B cell (primary cell): Measurements from ENCODE around the gene CFAP74. TPM values are rescaled to one million over a fixed set of nuclear protein-coding genes. Genes with fewer than 3 reads are reported as not detected.
"Not testable (repeated sequence)": the region's sequence is repeated elsewhere in the genome, so short reads cannot be mapped to it uniquely, and the experiment has no call there.

ENCODE experiments used
- ATAC-seq: fragments of 200-7000 bp; cut with Tn5 transposase; one replicate; pipeline ENCODE4 v1.10.0; 2021; ENCODE audit warnings: low read depth, mild to moderate bottlenecking, moderate number of reproducible peaks, moderate library complexity
- CTCF ChIA-PET: fragments of 350-600 bp; sonication (Branson Sonifier 250); formaldehyde crosslinking; loops from one replicate; lab custom pipeline; 2021; ENCODE audit warnings: antibody characterized with exemption, inconsistent platforms; lab: Charles Lee
- POLR2A ChIA-PET: fragments of 350-600 bp; sonication (Branson Sonifier 250); formaldehyde crosslinking; loops from one replicate; lab custom pipeline; 2021; ENCODE audit warnings: antibody characterized with exemption; lab: Charles Lee
- DNase-seq: peaks from one replicate; pipeline ENCODE4 v3.0.0; 2013
- H2AFZ ChIP-seq: 2 replicates; pipeline ENCODE4 v1.6.1; 2012; ENCODE audit warnings: mild to moderate bottlenecking, low read depth, low read length; ENCODE audit not compliant: insufficient read depth, poor library complexity, severe bottlenecking
- H3K27ac ChIP-seq, 2 donors: 1 replicate in 1 of 2; 2 replicates in 1 of 2; pipeline ENCODE4 v1.5.1; 2012 to 2013; ENCODE audit warnings: low read length in 2 of 2, mild to moderate bottlenecking in 2 of 2, moderate library complexity in 1 of 2
- H3K27me3 ChIP-seq, 4 experiments: fragments of 200-600 bp in 1 of 4; sonication (generic) in 1 of 4; replicated peaks in 1 of 4; 1 replicate in 2 of 4; 2 replicates in 2 of 4; pipeline versions ENCODE4 v1.6.1 to v1.7.0; 2013 to 2016; ENCODE audit warnings: low read length in 3 of 4, mild to moderate bottlenecking in 2 of 4, mixed read lengths in 1 of 4, moderate library complexity in 1 of 4; ENCODE audit not compliant: insufficient read depth in 4 of 4, control insufficient read depth in 3 of 4; ENCODE audit errors: control extremely low read depth in 1 of 4
- H3K36me3 ChIP-seq, 2 experiments: replicated peaks in 1 of 2; 1 replicate in 1 of 2; 2 replicates in 1 of 2; pipeline versions ENCODE4 v1.6.1 to v1.7.1; 2013; ENCODE audit warnings: low read length in 1 of 2; ENCODE audit not compliant: insufficient read depth in 2 of 2, control insufficient read depth in 1 of 2; ENCODE audit errors: control extremely low read depth in 1 of 2, extremely low read depth in 1 of 2
- H3K4me1 ChIP-seq, 2 donors: fragments of 200-600 bp in 1 of 2; sonication (generic) in 1 of 2; 1 replicate in 1 of 2; 2 replicates in 1 of 2; pipeline versions ENCODE4 v1.5.1 to v1.6.1; 2013 to 2017; ENCODE audit warnings: low read length in 2 of 2; ENCODE audit not compliant: control insufficient read depth in 2 of 2, insufficient read depth in 2 of 2
- H3K4me2 ChIP-seq: replicated peaks from 2 replicates; pipeline ENCODE3; 2012; ENCODE audit warnings: mild to moderate bottlenecking, low read depth, low read length; ENCODE audit not compliant: poor library complexity, severe bottlenecking
- H3K4me3 ChIP-seq, 5 experiments: fragments of 200-600 bp in 1 of 5; sonication (generic) in 1 of 5; 1 replicate in 3 of 5; 2 replicates in 2 of 5; pipeline versions ENCODE4 v1.5.1 to v1.7.0; 2011 to 2016; ENCODE audit warnings: low read length in 4 of 5, mild to moderate bottlenecking in 4 of 5, low read depth in 2 of 5, control low read depth in 1 of 5, moderate library complexity in 1 of 5; ENCODE audit not compliant: insufficient read depth in 1 of 5; ENCODE audit errors: control extremely low read depth in 1 of 5, extremely low read depth in 1 of 5
- H3K79me2 ChIP-seq: fragments of 200-600 bp; sonication (generic); one replicate; pipeline ENCODE4 v1.6.0; 2016; ENCODE audit warnings: low read length; ENCODE audit not compliant: control insufficient read depth, insufficient read depth
- H3K9ac ChIP-seq: fragments of 200-600 bp; sonication (generic); 2 replicates; pipeline ENCODE4 v1.6.1; 2017; ENCODE audit warnings: mild to moderate bottlenecking, low read length, moderate library complexity
- H3K9me3 ChIP-seq, 3 donors: one replicate each; pipeline versions ENCODE4 v1.6.1 to v1.7.1; 2013; ENCODE audit warnings: low read length in 2 of 3; ENCODE audit not compliant: control insufficient read depth in 2 of 3, insufficient read depth in 1 of 3; ENCODE audit errors: control extremely low read depth in 1 of 3
- H4K20me1 ChIP-seq: 2 replicates; pipeline ENCODE4 v1.6.0; 2012; ENCODE audit warnings: mild to moderate bottlenecking, low read length; ENCODE audit not compliant: insufficient read depth, control insufficient read depth, poor library complexity, severe bottlenecking
- H3K27ac Mint-ChIP-seq: one replicate; pipeline ENCODE4 v1.8.0; 2021; ENCODE audit warnings: mixed read lengths
- H3K27me3 Mint-ChIP-seq: one replicate; pipeline ENCODE4 v1.8.0; 2021; ENCODE audit warnings: mixed read lengths
- H3K4me1 Mint-ChIP-seq: one replicate; pipeline ENCODE4 v1.8.0; 2021; ENCODE audit warnings: mixed read lengths
- H3K4me3 Mint-ChIP-seq: one replicate; pipeline ENCODE4 v1.8.0; 2021; ENCODE audit warnings: mixed read lengths
- H3K9me3 Mint-ChIP-seq: one replicate; pipeline ENCODE4 v1.8.0; 2022; ENCODE audit warnings: mixed read lengths; ENCODE audit not compliant: insufficient read depth
- EZH2 ChIP-seq: IDR thresholded peaks from 2 replicates; pipeline ENCODE4 v1.6.1; 2012; ENCODE audit warnings: borderline replicate concordance, low read depth, mild to moderate bottlenecking, moderate library complexity, low read length; ENCODE audit not compliant: insufficient read depth, poor library complexity, severe bottlenecking
- WGBS: methylation state at CpG from one replicate; pipeline ENCODE4 v1.1.5; 2013; ENCODE audit warnings: missing lambda C conversion rate; ENCODE audit not compliant: insufficient coverage; 5-methylcytosine and 5-hydroxymethylcytosine counted together
- intact Hi-C: fragments of 100-400 bp; cut with micrococcal nuclease; formaldehyde crosslinking; loops from one replicate; pipeline ENCODE4 v1.10.0; 2022
- polyA plus RNA-seq: library from polyadenylated mRNA; depleted of rRNA; stranded (reverse); fragments of >200 nt; gene quantifications from 2 replicates; pipeline ENCODE4 v1.2.3, GENCODE V29; 2012
- total RNA-seq, 2 donors: library from RNA; stranded (reverse); fragments of 120-200 nt in 1 of 2; gene quantifications; 1 replicate in 1 of 2; 2 replicates in 1 of 2; pipeline versions ENCODE4 v1.2.3 to v1.2.4, GENCODE V29; 2013 to 2022
- TF ChIP-seq, protein P1 (sequence below): fragments of 200-600 bp; IDR thresholded peaks from one replicate; pipeline ENCODE4 v1.8.0; 2022; ENCODE audit warnings: antibody characterized with exemption, mild to moderate bottlenecking

CFAP74 gene
- total and polyA plus RNA-seq, 2 donors (not counting 1 experiment from before 2014, with no cell fraction given) = not detected

DNA sequence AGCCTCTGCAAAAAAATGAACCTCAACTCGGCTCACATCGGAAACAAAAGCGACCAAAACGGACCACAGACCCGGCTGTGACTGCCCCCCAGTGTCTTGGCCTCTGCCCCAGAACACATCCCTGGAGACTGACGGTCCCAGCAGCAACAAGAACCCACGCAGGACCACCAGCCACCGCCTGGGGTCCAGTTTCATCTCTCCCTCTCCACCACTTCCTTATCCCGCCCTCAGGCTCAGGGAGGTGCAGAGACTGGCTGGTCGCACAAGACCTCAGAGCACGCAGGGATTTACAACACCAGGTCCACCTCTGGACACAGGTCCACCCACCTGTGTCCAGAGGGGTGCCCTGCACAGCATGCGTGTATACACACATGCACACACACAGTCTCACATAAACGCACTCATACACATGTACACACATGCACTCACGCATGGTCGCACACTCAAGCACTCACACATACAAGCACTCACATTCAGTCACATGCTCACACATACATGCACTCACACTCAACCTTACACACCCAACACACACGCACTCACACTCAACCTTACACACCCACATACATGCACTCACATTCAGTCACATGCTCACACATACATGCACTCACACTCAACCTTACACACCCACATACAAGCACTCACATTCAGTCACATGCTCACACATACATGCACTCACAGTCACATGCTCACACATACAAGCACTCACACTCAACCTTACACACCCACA lies 65.9 kb downstream of the CFAP74 start:
- DNase-seq = no peak
- Histone ChIP-seq H4K20me1 (no peaks in the 10 kb centered on the region), H3K9me3 (no peaks in the 10 kb centered on the region), H3K27ac (no peak overlapping the region), H3K4me3 (no peak overlapping the region), H3K4me2 (no peak overlapping the region), H3K9ac (no peak overlapping the region), H3K27me3 (no peaks in the 10 kb centered on the region), H3K79me2 (no peaks in the 10 kb centered on the region), H2AFZ (no peak overlapping the region), H3K4me1 (no peaks in the 10 kb centered on the region), H3K36me3 (no peaks in the 10 kb centered on the region)
- Mint-ChIP-seq H3K4me1 (no peaks in the 10 kb centered on the region), H3K27me3 (no peaks in the 10 kb centered on the region), H3K4me3 (no peak overlapping the region), H3K9me3 (no peaks in the 10 kb centered on the region), H3K27ac (no peak overlapping the region)
- ChIA-PET POLR2A (no interaction called here), CTCF (no interaction called here)
- intact Hi-C loops = no loop called here
- WGBS = 78% methylated on average over 15 of the region's 16 CpGs
- no peak for TF ChIP-seq EZH2
- TF ChIP-seq, protein P1, sequence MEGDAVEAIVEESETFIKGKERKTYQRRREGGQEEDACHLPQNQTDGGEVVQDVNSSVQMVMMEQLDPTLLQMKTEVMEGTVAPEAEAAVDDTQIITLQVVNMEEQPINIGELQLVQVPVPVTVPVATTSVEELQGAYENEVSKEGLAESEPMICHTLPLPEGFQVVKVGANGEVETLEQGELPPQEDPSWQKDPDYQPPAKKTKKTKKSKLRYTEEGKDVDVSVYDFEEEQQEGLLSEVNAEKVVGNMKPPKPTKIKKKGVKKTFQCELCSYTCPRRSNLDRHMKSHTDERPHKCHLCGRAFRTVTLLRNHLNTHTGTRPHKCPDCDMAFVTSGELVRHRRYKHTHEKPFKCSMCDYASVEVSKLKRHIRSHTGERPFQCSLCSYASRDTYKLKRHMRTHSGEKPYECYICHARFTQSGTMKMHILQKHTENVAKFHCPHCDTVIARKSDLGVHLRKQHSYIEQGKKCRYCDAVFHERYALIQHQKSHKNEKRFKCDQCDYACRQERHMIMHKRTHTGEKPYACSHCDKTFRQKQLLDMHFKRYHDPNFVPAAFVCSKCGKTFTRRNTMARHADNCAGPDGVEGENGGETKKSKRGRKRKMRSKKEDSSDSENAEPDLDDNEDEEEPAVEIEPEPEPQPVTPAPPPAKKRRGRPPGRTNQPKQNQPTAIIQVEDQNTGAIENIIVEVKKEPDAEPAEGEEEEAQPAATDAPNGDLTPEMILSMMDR = no peak
- no peak for ATAC-seq

DNA sequence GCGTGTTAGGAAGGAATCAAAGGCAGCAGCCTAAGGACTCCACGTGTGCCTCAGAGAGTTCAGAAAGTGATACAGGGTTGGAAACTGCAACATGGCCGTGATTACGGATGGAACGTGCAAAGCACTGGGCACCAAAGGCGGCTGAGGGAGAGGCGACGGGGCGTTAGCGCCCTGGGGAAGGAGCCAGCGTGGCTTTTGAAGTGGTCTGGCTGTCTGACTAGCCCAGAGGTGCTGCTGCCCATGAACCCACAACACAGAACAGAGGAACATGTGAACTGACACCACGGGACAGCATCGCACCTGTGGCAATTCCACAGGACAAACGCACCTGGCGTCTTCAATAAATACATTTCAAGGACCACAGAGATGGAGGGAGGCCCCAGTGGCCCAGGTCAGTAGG lies 66.5 kb downstream of the CFAP74 start:
- no peaks in the 10 kb centered on the region for H3K9me3 ChIP-seq
- Mint-ChIP-seq H3K4me1 (no peaks in the 10 kb centered on the region), H3K27ac (no peak overlapping the region)

DNA sequence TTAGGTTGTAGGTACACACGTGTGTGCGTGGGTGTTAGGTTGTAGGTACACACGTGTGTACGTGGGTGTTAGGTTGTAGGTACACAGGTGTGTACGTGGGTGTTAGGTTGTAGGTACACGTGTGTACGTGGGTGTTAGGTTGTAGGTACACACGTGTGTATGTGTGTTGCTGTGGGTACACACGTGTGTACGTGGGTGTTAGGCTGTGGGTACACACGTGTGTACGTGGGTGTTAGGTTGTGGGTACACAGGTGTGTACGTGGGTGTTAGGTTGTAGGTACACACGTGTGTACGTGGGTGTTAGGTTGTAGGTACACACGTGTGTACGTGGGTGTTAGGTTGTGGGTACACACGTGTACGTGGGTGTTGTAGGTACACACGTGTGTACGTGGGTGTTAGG lies 68.7 kb downstream of the CFAP74 start:
- POLR2A ChIA-PET, H3K27me3 Mint-ChIP-seq, H3K4me3 Mint-ChIP-seq, H3K27me3 ChIP-seq, H3K27ac Mint-ChIP-seq, H3K4me1 ChIP-seq, H3K4me1 Mint-ChIP-seq, H3K36me3 ChIP-seq, H3K9me3 Mint-ChIP-seq, intact Hi-C loops, H4K20me1 ChIP-seq, H3K27ac ChIP-seq, H2AFZ ChIP-seq, CTCF ChIA-PET, H3K4me2 ChIP-seq, H3K79me2 ChIP-seq, ATAC-seq, H3K9me3 ChIP-seq, DNase-seq, H3K4me3 ChIP-seq, H3K9ac ChIP-seq: not testable (repeated sequence)
- 94% methylated on average over 19 of the region's 21 CpGs for WGBS

More for the DNA sequence above, 66.5 kb downstream of the CFAP74 start:
- H3K27ac ChIP-seq = no peak overlapping the region
- intact Hi-C loops = no loop called here
- no peaks in the 10 kb centered on the region for H3K27me3 ChIP-seq
- no peak for DNase-seq
- POLR2A ChIA-PET = no interaction called here
- Mint-ChIP-seq H3K4me3 (no peak overlapping the region), H3K27me3 (no peaks in the 10 kb centered on the region), H3K9me3 (no peaks in the 10 kb centered on the region)
- H3K9ac ChIP-seq = no peak overlapping the region
- H3K4me3 ChIP-seq = no peak overlapping the region
- no peaks in the 10 kb centered on the region for H4K20me1 ChIP-seq
- H3K79me2 ChIP-seq = no peaks in the 10 kb centered on the region
- no peak overlapping the region for H2AFZ ChIP-seq
- H3K4me1 ChIP-seq = no peaks in the 10 kb centered on the region
- 83% methylated on average over 15 of the region's 15 CpGs for WGBS
- TF ChIP-seq EZH2 = no peak
- TF ChIP-seq, protein P1 = no peak
- H3K36me3 ChIP-seq = no peaks in the 10 kb centered on the region
- no peak overlapping the region for H3K4me2 ChIP-seq
- CTCF ChIA-PET = no interaction called here
- no peak for ATAC-seq
